ENCODE data around the gene FUT7.

GRCh38 chr9:137009938-137010732, 21.8 kb downstream of the FUT7 start:
- TF ChIP-seq CTCF (IDR thresholded peaks at IDR 0.05) (no peak), EP300 (IDR thresholded peaks at IDR 0.05) (no peak)
